ENCODE results near the gene C1orf174.

GRCh38 chr1:3863231-3863935 lies 36.7 kb downstream of the C1orf174 start:
- no peak for TF ChIP-seq TAF1 (IDR thresholded peaks at IDR 0.05; ENCODE audit: low read depth, low read length)
- no peak for TF ChIP-seq POLR2A (IDR thresholded peaks at IDR 0.05; ENCODE audit: low read depth, low read length)
- TF ChIP-seq POLR2AphosphoS5 (IDR thresholded peaks at IDR 0.05; ENCODE audit: low read depth, low read length) = no peak
- no peak for TF ChIP-seq SPI1 (IDR thresholded peaks at IDR 0.05; ENCODE audit: low read depth, low read length)
- TF ChIP-seq POU2F2 (IDR thresholded peaks at IDR 0.05; ENCODE audit: low read depth, low read length) = no peak
- no peak for TF ChIP-seq PAX5 (IDR thresholded peaks at IDR 0.05; ENCODE audit: insufficient read depth, low read length, severe bottlenecking)
